GM19397 (cell line): ENCODE results near the gene CROCC2.

ENCODE experiments used
- ATAC-seq: cut with Tn5 transposase; IDR thresholded peaks from one replicate; pipeline ENCODE4 v1.9.1; 2021; ENCODE audit warnings: mild to moderate bottlenecking, moderate library complexity; ENCODE audit not compliant: unreplicated experiment

CROCC2 gene

DNA sequence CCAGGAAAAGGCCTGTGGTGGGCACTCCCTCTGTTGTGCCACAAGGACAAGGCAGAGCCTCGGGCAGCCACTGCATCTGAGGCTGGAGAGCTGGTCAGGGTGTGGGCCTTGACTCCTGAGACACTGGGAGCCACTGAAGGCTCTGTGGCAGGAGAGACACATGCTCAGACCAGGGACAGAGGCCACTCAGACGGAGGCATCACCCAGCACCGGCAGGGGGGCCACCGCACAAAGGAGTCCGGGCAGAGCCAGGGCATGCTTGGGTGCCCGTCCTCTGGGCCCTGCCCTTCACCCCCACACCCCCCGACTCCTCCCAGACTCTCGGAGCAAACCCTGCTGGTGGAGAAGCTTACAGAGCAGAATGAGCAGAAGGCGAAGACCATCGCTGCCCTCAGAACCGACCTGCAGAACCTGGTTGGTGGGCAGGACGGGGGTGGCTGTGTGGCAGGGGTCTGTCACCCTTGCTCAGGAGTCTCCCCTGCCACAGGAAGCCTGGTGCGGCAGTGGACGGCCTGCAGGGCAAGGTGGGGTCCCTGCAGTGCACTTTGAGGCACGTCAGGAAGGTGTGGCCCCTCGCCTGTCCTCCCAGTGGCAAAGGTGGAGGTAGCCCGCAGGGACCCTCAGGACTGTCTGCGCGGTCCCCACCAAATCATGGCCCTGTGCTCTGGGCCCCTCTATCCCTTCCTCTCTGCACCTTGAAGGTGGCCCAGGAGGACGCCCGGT lies 26.0 kb downstream of the CROCC2 start:
- no peak for ATAC-seq

DNA sequence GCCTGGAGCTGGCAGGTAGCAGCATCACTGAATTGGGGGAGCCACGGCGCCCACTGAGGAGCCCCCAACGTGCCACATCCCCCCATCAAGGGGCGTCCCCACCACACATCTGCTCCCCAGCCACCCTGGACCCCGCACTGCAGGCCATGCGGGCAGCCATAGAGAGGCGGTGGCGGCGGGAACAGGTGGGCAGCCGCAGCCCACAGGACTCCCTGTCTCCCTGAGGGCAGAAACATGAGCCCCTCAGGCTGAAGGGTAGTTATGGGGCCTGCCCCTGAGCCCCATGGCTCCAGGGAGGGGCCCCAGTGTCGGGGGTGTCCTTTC lies 26.6 kb downstream of the CROCC2 start:
- no peak for ATAC-seq

DNA sequence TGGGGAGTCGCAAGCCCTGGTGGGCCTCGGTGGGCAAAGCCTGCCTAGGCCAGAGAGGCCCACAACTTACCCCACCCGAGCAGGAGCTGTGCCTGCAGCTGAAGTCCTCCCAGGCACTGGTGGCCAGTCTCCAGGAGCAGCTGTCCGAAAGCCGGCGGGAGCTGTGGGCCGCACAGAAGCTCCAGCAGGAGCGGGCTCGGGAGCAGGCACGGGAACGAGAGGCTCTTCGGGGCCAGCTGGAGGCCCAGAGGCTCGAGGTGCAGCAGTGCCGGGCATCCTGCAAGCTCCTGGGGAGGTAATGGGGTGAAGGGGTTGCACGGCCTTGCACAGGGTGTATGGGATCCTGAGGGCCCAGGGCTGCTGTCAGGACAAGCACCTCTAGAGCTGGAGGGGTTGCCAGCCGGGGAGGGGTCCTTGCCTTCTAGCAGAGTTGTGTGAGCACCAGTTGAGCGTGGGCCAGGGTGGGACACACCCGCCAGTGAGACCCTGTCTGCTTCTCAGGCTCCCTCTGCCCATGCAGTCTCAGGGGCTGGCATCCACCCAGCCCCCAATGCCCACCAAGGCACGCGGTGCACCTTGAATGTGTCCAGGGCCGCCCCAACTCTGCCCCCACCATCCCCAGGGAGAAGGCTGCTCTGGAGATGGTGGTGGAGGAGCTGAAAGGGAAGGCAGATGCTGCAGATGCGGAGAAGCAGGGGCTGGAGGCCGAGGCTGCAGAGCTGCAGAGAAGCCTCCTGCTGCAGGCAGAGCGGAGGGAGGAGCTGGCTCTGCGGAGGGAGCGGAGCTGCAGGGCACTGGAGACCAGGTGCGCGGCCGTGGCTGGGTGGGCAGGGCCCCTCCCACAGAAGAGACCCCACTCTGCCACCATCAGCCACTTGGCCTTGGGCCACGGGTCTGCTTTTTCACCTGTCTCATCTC lies 27.2 kb downstream of the CROCC2 start:
- ATAC-seq, result no peak

DNA sequence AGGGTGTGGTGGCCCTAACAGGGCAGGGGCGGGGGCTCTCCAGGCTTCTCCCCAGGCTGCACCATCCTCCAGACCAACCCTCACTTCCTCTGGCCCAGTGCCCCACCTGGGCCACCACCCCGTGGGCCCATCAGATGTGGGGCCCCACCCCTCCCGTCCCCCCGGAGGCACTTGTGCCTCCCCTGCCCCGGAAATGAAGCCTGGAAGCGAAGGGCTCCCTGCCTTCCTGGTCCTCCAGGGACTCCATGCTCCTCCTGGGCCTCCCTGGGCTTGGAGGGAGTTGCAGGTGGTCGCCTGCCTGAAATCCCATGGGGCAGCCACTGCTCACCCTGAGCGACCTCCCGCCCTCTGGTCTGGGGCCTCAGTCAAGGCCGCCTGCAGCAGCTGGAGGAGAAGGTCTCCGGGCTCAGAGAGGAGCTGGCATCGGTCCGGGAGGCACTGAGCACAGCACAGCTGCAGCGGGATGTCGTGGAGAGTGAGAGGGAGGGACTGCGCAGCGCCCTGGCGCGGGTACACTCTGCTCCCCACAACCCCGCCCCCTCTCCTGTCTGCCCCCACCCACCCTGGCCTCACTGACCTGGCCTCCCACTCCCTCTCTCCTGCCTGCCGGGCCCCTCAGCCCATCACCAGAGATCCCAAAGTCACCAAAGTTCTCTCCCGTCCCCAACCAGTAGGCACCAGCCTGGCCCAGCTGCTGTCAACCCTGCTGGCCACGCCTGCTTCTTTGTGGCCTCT lies 28.0 kb downstream of the CROCC2 start:
- ATAC-seq, result no peak

DNA sequence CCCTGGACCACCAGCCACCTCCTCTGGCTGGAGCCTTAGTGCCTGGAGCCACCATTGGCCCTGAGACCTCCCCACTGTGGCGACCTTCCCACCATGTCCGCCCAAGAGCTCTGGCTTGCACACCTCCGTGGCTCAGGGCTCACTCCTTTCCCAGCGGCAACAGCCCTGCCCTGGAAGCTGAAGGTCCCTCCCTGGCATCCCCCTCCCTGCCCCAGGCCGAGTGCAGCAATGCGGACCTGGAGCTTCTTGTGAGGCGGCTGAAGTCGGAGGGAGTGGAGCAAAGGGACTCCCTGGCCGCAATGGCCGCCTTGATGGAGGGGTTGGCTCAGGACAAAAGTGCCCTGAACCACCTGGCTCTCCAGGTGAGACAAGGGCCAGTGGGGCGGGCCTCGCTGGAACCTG lies 28.6 kb downstream of the CROCC2 start:
- ATAC-seq, result no peak

DNA sequence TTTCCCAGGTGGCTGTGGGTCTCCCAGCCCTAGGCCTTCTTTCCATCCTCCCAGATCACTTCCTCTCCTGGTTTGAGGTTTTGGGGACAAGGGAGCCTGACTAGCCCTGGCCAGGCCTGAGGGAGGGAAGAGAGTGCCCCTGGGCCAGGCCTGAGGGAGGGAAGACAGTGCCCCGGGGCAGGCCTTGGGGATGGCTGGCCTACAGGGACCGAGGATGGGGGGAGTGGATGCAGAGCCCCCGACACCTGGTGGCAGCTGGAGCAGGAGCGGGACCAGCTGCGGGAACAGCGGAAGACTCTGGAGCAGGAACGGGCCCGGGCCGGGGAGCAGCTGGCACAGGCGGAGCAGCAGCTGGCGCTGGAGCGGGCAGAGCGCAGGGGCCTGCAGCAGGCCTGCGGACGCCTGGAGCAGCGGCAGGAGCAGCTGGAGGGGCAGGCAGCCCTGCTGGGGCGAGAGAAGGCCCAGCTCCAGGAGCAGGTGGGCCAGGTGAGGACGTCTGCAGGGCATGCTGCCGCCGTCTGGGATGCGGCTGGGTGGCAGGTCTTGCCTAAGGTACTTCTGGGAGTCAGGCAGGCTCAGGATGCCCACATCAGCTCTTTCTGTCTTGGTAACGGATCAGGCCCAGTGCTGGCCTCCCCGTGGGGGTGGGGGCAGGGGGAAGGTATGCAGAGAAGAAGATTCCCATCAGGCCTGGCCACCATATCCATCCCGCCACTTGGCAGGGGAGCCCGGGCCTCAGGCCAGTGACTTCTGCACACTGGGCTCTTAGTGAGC lies 29.2 kb downstream of the CROCC2 start:
- no peak for ATAC-seq

DNA sequence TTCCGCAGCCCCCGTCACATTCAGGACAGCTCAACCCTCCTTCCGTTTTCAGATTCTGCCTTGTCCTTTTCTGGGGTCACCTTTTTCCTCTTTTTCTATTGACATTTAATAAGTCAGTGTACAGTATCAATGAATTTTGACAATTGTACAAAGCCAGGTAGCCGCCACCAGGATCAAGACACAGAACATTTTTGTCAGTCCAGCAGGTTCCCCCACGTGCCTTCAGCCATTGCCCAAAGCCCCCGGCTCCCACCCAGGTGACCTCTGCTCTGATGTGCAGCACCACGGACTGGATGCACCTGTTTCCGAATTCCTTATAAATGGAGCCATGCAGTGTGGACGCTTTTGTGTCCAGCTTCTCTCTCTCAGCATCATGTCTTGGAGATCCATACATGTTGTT lies 30.0 kb downstream of the CROCC2 start:
- no peak for ATAC-seq

DNA sequence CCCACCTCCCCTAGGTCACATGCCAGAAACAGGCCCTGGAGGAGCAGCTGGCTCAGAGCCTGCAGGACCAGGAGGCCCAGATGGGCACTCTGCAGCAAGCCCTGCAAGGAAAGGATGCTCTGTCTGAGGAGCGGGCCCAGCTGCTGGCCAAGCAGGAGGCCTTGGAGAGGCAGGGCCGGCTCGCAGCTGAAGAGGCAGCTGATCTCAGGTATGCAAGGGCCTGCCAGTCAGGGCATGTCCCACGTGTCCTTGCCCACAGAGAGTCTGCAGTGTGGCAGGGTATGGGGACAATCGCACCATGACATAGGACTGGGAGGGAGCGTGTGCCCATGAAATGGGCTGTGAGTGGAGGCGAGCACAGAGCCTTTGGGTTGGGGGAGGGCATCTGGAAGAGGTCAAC lies 39.9 kb downstream of the CROCC2 start:
- ATAC-seq, result no peak

DNA sequence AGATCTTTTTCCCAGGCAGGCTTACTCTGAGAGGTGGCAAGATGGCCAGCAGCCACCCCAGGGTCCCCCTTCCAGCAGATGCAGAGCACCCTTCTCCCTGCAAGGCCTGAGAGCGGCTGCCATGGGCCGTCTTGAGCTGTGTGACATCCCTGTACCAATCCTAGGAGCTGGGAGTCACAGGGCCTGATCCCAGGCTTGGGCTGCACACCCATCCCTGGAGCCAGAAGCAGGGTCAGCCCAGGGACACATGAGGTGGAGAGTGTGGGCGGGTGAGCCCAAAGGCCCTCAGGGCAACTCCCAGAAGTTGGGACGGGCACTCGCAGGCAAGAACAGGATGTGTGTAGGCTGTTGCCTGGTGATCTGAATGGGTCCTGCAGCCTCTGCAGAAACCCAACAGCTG lies 40.5 kb downstream of the CROCC2 start:
- ATAC-seq, result no peak

DNA sequence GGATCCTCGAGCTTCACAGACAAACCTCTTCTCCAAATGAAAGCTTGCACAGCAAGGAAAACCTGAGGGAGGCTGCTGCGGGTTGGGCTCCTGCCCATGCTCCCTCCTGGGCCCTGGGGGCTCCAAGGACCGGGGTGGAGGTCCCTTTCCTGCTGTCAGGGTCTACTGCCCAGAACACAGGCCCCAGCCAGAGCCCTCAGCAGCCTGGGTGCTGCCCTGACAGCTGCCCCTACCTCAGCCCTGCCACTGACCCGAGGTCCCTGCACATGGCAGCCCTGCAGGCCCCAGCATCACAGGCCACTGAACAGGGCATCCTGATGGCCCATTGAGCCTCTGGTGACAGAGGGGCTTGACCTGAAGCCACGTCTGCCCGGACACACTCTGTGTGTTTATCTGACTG lies 41.0 kb downstream of the CROCC2 start:
- ATAC-seq, result no peak

DNA sequence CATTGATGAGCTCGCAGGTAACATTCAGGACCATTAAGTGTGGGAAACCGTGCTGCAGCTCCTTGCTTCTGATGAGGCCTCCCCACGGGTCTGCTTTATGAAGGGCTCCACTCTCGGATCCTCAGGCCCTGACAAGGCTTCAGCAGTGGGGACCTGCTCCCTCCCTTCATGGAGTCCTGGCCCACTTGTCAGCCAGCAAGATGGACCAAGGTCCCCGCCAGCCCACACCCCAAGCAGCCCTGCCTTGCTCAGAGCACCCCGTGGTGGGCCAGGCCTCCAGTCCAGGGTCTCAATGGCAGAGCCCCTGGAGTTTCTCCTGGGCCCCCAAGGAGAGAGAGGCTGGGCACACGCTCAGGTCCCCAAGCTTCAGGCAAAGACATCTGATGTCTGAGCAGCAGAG lies 41.5 kb downstream of the CROCC2 start:
- ATAC-seq, result no peak

DNA sequence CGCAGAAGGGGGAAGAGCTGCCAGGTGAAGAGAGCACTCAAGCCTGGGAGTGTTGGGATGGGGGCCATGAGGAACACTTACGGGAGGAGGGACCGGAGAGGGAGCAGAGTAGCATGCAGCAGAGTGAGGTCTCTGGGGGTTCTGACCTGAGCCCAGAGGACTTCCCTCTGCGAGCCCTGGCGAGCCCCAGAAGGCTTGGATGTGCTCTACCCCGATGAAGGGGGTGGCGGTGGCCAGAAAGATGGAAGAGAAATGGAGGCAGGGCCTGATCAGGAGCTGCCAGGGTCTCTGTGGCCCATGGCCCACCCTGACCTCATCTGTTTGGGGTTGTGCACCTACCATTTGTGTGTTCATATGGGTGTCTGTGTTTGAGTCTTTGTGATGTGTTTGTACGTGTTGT lies 42.0 kb downstream of the CROCC2 start:
- ATAC-seq, result no peak

DNA sequence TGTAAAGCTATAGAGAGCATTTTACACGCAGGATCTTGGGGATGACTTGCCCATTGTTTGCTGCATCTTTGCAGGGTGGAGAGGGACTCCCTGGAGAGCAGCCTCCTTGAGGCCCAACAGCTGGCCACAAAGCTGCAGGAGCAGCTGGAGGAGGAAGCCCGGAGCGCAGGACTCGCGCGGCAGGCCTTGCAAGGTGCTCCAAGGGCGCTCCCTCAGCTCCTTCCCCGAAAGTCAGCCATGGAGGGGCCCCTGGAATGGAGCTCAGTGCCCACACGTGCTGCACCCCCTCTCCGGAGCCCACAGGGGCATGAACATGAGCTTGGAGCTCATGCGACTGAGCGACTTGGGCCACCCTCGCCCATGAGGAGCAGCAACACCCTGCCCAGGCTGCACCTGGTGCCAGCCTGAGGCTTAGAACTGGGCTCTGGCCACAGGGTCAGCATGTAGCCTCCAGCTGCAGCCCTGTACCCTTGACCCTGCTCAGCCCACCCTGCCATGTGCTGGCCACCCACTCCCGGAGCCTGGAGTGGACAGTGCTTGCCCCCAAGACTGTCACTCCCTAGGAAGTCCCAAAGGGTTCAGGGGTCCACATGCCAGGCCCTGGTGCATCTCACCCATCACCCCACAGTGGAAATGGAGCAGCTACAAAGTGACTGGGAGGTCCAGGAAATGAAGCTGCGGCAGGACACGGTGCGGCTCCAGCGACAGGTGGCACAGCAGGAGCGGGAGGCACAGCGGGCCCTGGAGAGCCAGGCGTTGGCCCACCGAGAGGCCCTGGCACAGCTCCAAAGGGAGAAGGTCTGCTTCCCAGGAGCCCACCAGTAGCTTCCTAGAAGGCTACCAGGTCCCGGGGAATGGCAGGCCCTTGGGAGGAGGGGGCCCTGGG lies 43.0 kb downstream of the CROCC2 start:
- ATAC-seq, result no peak

DNA sequence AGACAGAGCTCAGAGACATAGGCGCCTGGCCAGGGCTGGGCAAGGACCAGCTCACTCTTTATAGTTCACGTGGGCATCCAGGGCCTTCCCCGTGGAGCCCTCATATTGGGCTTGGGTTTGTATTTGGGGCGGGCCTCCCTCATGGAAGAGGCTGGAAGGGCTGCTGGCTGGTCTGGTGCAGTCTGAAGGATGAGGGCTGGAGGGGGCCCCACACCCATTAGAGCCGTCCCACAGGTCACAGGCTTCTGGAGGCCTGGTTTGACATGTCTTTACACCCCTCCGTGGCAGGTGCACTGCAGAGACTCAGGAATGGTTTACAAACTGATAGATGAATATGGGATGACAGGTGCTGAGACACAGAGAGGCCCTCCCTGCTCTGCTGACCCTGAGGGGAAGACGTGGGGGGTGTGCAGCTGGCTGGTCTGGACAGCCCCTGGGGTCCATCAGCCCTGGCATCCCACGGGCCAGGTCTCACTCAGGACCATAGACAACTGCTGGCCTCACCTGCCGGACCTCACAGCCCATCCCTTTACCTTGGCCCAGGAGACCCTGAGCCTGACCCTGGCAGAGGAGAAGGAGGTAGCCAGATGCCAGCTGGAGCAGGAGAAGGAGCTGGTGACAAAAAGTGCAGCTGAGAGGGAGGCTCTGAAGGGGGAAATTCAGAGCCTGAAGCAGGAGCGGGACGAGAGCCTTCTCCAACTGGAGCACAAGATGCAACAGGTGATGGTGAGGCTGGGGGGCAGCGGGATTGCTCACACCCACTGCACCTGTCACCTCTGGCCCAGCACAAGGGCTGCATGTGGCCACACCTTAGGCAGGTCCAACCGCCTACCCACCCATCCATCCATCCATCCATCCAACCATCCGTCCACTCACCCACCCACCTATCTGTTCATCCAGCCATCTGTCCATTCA lies 43.9 kb downstream of the CROCC2 start:
- ATAC-seq, result no peak

DNA sequence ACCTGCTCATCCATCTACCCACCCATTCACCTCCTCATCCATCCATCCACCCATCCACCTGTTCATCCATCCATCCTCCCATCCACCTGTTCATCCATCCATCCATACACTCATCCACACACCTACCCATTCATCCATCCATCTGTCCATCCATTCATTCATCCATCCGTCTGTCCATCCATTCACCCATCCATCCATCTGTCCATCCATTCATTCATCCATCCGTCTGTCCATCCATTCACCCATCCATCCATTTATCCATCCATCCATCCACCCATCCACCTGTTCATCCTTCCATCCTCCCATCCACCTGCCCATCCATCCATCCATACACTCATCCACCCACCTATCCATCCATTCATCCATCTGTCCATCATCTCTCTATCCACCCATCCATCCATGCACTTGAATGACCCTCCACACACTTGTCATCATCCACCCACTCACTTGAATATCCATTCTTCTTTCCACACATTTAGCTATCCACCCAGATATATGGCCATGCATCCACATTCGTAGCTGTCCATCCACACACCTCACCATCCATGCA lies 45.0 kb downstream of the CROCC2 start:
- ATAC-seq, result no peak

DNA sequence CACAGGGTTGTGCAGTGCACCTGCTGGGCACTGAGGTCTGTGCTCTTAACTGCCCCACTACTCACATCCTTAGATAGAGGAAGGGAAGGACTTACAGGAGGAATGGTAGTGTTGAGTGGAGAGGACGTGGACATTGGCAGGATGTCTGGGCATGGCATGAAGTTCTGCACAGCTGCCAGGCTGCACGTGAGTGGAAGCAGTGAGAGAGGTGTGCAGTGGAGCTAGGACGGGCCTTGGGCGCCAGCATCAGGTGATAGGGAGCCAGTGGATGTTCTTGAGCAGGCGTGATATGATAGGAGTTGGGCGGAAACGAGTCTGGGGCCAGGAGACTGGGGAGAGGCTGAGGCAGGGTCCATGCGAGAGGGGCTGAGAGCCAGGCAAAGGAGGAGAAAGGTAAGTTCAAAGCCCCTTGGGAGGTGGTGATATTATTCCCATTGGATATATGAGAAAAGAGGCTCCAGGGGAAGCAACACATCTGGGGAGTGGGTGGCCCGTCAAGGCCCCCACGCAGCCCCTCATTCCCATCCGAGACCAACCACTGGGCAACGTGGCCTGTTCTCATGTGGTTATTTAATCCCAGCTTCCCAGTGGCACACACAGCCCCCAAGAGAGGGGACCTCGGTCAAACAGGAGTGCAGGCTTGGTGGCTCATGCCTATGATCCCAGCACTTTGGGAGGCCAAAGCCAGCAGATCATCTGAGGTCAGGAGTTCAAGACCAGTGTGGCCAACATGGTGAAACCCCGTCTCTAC lies 46.5 kb downstream of the CROCC2 start:
- ATAC-seq, result no peak

DNA sequence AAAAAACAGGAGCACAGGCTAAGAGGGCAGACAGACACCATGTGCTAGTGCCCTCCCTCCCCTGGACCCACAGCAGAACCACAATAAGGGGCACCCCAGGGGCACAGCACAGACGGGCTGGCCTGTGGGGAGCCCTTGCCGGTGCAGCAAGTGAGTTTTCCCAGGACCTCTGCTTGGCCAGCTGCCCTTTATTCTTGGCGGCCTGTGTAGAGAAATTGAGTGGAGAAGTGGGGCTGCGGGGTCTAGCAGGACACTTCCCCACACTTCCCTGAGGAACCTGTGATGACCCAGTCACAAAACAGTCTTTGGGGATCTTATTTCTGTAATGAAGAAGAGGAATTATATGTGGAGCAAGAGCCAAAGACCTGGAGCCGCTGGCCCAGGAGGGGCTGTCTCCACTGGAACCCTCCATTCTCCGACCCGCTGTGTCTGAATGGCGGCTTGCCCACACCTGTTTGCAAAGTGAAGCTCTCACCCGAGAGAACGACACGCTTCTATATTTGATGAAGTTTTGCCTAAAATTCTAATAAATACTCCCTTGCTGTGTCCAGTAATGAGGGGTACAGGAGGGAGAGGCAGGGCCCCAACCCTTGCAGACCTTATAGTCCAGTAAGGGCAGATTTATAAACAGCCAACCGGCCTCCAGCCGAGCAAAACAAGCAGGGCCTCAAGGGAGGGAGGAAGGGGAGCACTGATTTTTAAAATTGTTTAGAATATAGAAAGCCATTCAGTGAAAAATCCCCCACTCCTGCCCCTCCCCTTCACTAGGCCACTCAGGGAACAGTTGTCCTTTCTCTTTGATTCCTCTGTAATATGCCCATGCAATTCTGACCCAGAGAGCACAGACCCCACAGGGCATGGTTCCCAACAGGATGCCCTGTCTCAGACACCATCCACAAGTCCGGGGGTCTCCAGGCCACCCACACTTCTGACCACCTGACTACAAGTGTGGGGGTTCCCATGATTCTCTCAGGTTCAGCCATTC lies 47.6 kb downstream of the CROCC2 start:
- no peak for ATAC-seq
